DOHH2 (cell line): Measurements from ENCODE around the gene RPN1.

Source experiments
- EZH2phosphoT487 ChIP-seq: fragments of 200-600 bp; sonication (generic); IDR thresholded peaks from 2 replicates; pipeline ENCODE4 v1.6.1; 2017; ENCODE audit warnings: borderline replicate concordance, mild to moderate bottlenecking, antibody characterized with exemption, low read length, moderate library complexity, mixed read lengths
- TF ChIP-seq, protein P1 (sequence below): fragments of 200-600 bp; sonication (generic); IDR thresholded peaks from one replicate; pipeline ENCODE4 v1.5.1; 2014; ENCODE audit warnings: antibody characterized with exemption, mild to moderate bottlenecking, low read depth, low read length; ENCODE audit not compliant: poor library complexity, severe bottlenecking

- TF ChIP-seq, protein P1, sequence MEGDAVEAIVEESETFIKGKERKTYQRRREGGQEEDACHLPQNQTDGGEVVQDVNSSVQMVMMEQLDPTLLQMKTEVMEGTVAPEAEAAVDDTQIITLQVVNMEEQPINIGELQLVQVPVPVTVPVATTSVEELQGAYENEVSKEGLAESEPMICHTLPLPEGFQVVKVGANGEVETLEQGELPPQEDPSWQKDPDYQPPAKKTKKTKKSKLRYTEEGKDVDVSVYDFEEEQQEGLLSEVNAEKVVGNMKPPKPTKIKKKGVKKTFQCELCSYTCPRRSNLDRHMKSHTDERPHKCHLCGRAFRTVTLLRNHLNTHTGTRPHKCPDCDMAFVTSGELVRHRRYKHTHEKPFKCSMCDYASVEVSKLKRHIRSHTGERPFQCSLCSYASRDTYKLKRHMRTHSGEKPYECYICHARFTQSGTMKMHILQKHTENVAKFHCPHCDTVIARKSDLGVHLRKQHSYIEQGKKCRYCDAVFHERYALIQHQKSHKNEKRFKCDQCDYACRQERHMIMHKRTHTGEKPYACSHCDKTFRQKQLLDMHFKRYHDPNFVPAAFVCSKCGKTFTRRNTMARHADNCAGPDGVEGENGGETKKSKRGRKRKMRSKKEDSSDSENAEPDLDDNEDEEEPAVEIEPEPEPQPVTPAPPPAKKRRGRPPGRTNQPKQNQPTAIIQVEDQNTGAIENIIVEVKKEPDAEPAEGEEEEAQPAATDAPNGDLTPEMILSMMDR, result no peak
- TF ChIP-seq EZH2phosphoT487, result no peak
These were observed 72.9 kb downstream of the RPN1 start for GRCh38 chr3:128577711-128578110.
